T-helper 1 cell treated with Interleukin-12 subunit alpha and Interleukin-12 subunit beta and Interleukin-4 antibody, amounts not matched to agents 30 μg/mL and 1 μg/mL, for 36 hours (primary cell): ENCODE data around the gene KIF27.

Source experiments
- H3K27ac Mint-ChIP-seq: one replicate; pipeline ENCODE4 v1.8.0; 2021; ENCODE audit warnings: mild to moderate bottlenecking, mixed read lengths
- H3K27me3 Mint-ChIP-seq: one replicate; pipeline ENCODE4 v1.8.0; 2021; ENCODE audit warnings: low read depth, mixed read lengths
- H3K36me3 Mint-ChIP-seq: one replicate; pipeline ENCODE4 v1.8.0; 2021; ENCODE audit warnings: low read depth, mixed read lengths
- H3K4me1 Mint-ChIP-seq: one replicate; pipeline ENCODE4 v1.8.0; 2021; ENCODE audit warnings: low read depth, mixed read lengths
- H3K4me3 Mint-ChIP-seq: one replicate; pipeline ENCODE4 v1.8.0; 2021; ENCODE audit warnings: mild to moderate bottlenecking, moderate library complexity, mixed read lengths
- H3K9me3 Mint-ChIP-seq: one replicate; pipeline ENCODE4 v1.8.0; 2021; ENCODE audit warnings: mixed read lengths

Gene KIF27

DNA sequence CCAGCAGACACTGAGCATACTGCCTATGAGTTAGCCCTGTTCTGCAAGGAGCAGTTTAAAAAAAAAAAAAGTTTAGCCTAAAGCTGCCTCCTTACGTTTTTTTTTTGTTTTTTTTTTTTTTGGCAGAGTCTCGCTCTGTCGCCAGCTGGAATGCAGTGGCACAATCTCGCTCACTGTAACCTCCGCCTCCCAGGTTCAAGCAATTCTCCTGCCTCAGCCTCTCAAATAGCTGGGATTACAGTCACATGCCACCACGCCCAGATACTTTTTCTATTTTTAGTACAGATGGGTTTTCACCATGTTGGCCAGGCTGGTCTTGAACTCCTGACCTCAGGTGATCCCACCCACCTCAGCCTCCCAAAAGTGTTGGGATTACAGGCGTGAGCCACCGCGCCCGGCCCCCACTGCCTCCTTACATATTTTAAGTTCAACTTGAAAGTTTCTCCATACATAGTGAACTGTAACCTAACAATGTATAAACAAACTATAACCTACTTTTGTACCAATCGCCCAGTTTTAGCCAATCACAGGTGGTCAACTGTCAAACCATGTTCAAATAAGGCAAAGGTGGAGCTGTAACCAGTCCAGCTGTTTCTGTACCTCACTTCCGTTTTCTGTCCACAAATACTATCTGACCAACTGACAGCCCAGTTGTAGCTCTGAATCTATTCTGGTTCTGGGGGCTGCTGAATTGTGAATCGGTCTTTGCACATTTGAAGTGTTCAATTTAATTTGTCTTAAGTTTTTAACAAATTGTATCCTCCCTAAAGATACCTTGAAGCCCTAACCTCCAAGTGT, 120.8 kb downstream of the KIF27 start:
- H3K27ac Mint-ChIP-seq, result no peak overlapping the region
- H3K9me3 Mint-ChIP-seq, result no peaks in the 10 kb centered on the region
- peaks cover 7% of the 10 kb centered on the region for H3K36me3 Mint-ChIP-seq
- H3K4me3 Mint-ChIP-seq, result no peak overlapping the region
- H3K4me1 Mint-ChIP-seq, result no peaks in the 10 kb centered on the region
- no peaks in the 10 kb centered on the region for H3K27me3 Mint-ChIP-seq

DNA sequence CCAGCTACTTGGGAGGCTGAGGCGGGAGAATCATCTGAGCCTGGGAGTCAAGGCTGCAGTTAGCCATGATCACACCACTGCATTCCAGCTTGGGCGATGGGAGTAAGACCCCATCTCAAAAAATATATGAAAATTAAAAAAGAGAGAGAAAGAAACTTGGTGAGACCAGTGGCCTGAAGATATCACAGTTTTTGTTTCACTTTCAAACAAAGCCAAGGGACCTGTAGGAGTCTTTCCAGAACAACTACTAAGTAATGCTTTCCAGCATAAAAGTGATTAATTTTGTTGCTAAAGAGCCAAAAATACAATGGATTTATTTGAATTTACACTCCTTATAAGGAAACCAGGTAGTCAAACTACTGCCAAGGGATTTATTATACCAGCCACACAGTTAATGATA, 127.2 kb downstream of the KIF27 start:
- Mint-ChIP-seq H3K36me3 (peaks cover 11% of the 10 kb centered on the region), H3K4me3 (no peak overlapping the region), H3K27me3 (no peaks in the 10 kb centered on the region), H3K4me1 (peaks cover 5% of the 10 kb centered on the region), H3K9me3 (no peaks in the 10 kb centered on the region), H3K27ac (no peak overlapping the region)

- H3K27ac Mint-ChIP-seq, result no peak overlapping the region
- no peaks in the 10 kb centered on the region for H3K9me3 Mint-ChIP-seq
- no peaks in the 10 kb centered on the region for H3K27me3 Mint-ChIP-seq
- peaks cover 5% of the 10 kb centered on the region for H3K4me1 Mint-ChIP-seq
- no peak overlapping the region for H3K4me3 Mint-ChIP-seq
- H3K36me3 Mint-ChIP-seq, result peaks cover 8% of the 10 kb centered on the region
Observed at GRCh38 chr9:83792746-83793145, 128.5 kb downstream of the KIF27 start.
